Measurements from ENCODE around the gene C4A.
"Not testable (repeated sequence)": the region's sequence is repeated elsewhere in the genome, so short reads cannot be mapped to it uniquely, and the experiment has no call there.

C4A gene

GRCh38 chr6:32022100-32022499 is 40.2 kb downstream of the C4A start:
- not testable (repeated sequence) for DNase-seq (ENCODE audit: low read depth, low spot score)

- DNase-seq (ENCODE audit: low read depth, low spot score) = not testable (repeated sequence)
Observed at GRCh38 chr6:32028631-32029030, 46.8 kb downstream of the C4A start.

- DNase-seq (ENCODE audit: low read depth, low spot score) = not testable (repeated sequence)
Observed at GRCh38 chr6:32029553-32029952, 47.7 kb downstream of the C4A start.

GRCh38 chr6:32035283-32036013 is 53.6 kb downstream of the C4A start:
- DNase-seq (ENCODE audit: low read depth, low spot score) = not testable (repeated sequence)

- DNase-seq (ENCODE audit: low read depth, low spot score) = not testable (repeated sequence)
Observed at GRCh38 chr6:32037136-32037535, 55.3 kb downstream of the C4A start.

- DNase-seq (ENCODE audit: low read depth, low spot score) = not testable (repeated sequence)
Observed at GRCh38 chr6:32037598-32038524, 56.0 kb downstream of the C4A start, which contains the start of gene CYP21A2. Gene CYP21A2 (plus strand): TSS chr6:32038415. CDS start chr6:32038423, 8 bp downstream.

- DNase-seq (ENCODE audit: low read depth, low spot score) = not testable (repeated sequence)
Observed at GRCh38 chr6:32038878-32039277, 57.0 kb downstream of the C4A start.

- not testable (repeated sequence) for DNase-seq (ENCODE audit: low read depth, low spot score)
Observed at GRCh38 chr6:32039321-32040274, 57.7 kb downstream of the C4A start.

- not testable (repeated sequence) for DNase-seq (ENCODE audit: low read depth, low spot score)
Observed at GRCh38 chr6:32040299-32041049, 58.6 kb downstream of the C4A start.

GRCh38 chr6:32041050-32041321 is 59.1 kb downstream of the C4A start:
- not testable (repeated sequence) for DNase-seq (ENCODE audit: low read depth, low spot score)

GRCh38 chr6:32041385-32041784 is 59.5 kb downstream of the C4A start:
- not testable (repeated sequence) for DNase-seq (ENCODE audit: low read depth, low spot score)

- not testable (repeated sequence) for DNase-seq (ENCODE audit: low read depth, low spot score)
Observed at GRCh38 chr6:32042276-32042675, 60.4 kb downstream of the C4A start.

GRCh38 chr6:32043589-32044380 is 61.9 kb downstream of the C4A start:
- not testable (repeated sequence) for DNase-seq (ENCODE audit: low read depth, low spot score)

- not testable (repeated sequence) for DNase-seq (ENCODE audit: low read depth, low spot score)
Observed at GRCh38 chr6:32044916-32045315, 63.1 kb downstream of the C4A start.

- no peak for DNase-seq (ENCODE audit: low read depth, low spot score)
Observed at GRCh38 chr6:32045811-32046449, 64.1 kb downstream of the C4A start.

GRCh38 chr6:32046450-32047083 is 64.7 kb downstream of the C4A start:
- DNase-seq (ENCODE audit: low read depth, low spot score) = peak; percentile 40

GRCh38 chr6:32047084-32047478 is 65.2 kb downstream of the C4A start:
- DNase-seq (ENCODE audit: low read depth, low spot score) = peak; percentile 25

GRCh38 chr6:32047539-32047854 is 65.6 kb downstream of the C4A start:
- DNase-seq (ENCODE audit: low read depth, low spot score) = no peak
